ENCODE data around the gene ANKIB1. TPM values are rescaled to one million over a fixed set of nuclear protein-coding genes. Genes with fewer than 3 reads are reported as not detected.
A peak's percentile ranks its signal among the peaks of the same experiment; 100 is the strongest.

Gene ANKIB1
- total and polyA plus RNA-seq, 9 of the 15 experiments (the other 6 are each of a cell fraction or from before 2014, with no cell fraction given): 5.9 to 25.2 (median 16.1) TPM

- TF ChIP-seq PYGO2 (tag; IDR thresholded peaks at IDR 0.05) (no peak), POLR2AphosphoS5 (IDR thresholded peaks at IDR 0.05; ENCODE audit: control insufficient read depth, insufficient read depth, low read depth, low read length) (peak; percentile 54; the same call in 1 of the 2 replicates), E2F6 (IDR thresholded peaks at IDR 0.05; ENCODE audit: borderline replicate concordance in 1 of 2, extremely low read depth in 1 of 2, insufficient read depth in 1 of 2, insufficient read length in 1 of 2, low read depth in 1 of 2, low read length in 1 of 2, poor library complexity in 1 of 2, severe bottlenecking in 1 of 2) (peak in 1 of 2 experiments; percentile 82), RNF219 (CRISPR knock-in tag; IDR thresholded peaks at IDR 0.05) (no peak; the same call in 1 of the 2 replicates), ZNF436 (CRISPR knock-in tag; IDR thresholded peaks at IDR 0.05) (no peak), ZFX (CRISPR knock-in tag; IDR thresholded peaks at IDR 0.05) (no peak), TRIM25 (IDR thresholded peaks at IDR 0.05; ENCODE audit: borderline replicate concordance) (no peak), POLR3G (IDR thresholded peaks at IDR 0.05; ENCODE audit: extremely low read depth, insufficient read length, insufficient replicate concordance) (no peak), GABPB1 (CRISPR knock-in tag; IDR thresholded peaks at IDR 0.05) (peak; percentile 76), GATAD2B (IDR thresholded peaks at IDR 0.05; ENCODE audit: borderline replicate concordance) (no peak), RCOR1 (IDR thresholded peaks at IDR 0.05; ENCODE audit: borderline replicate concordance in 1 of 2, low read depth in 2 of 2, low read length in 2 of 2) (peak in 1 of 2 experiments; percentile 37; a peak in 1 of 4 replicates), PHB (CRISPR knock-in tag; IDR thresholded peaks at IDR 0.05) (no peak), E2F8 (IDR thresholded peaks at IDR 0.05; ENCODE audit: low read depth, partially characterized antibody) (peak; percentile 66), MTA3 (IDR thresholded peaks at IDR 0.05; ENCODE audit: borderline replicate concordance) (peak; percentile 72; the same call in 1 of the 2 replicates), ETV1 (tag; conservative IDR thresholded peaks at IDR 0.05; ENCODE audit: low read depth) (peak; percentile 63), NR1H2 (CRISPR knock-in tag; IDR thresholded peaks at IDR 0.05) (no peak), SP2 (IDR thresholded peaks at IDR 0.05; ENCODE audit: extremely low read depth, low read depth, low read length, poor library complexity, severe bottlenecking) (no peak), RAD51 (IDR thresholded peaks at IDR 0.05; ENCODE audit: borderline replicate concordance, low read depth) (no peak)
Measured at GRCh38 chr7:92448205-92448747, 202.5 kb downstream of the ANKIB1 start (continued).

Data from K562 (cell line).